NT2/D1 (cell line): ENCODE data around the gene EPHA3.

Experiments
- SUZ12 ChIP-seq: IDR thresholded peaks from 2 replicates; pipeline ENCODE4 v1.6.1; 2011; ENCODE audit not compliant: insufficient read length, insufficient read depth; ENCODE audit errors: extremely low read depth
- YY1 ChIP-seq: IDR thresholded peaks from 2 replicates; pipeline ENCODE4 v1.6.1; 2011; ENCODE audit not compliant: insufficient read length, insufficient read depth
- ZNF274 ChIP-seq: IDR thresholded peaks from 2 replicates; pipeline ENCODE4 v1.6.1; 2011; ENCODE audit warnings: mild to moderate bottlenecking, low read depth, low read length

DNA sequence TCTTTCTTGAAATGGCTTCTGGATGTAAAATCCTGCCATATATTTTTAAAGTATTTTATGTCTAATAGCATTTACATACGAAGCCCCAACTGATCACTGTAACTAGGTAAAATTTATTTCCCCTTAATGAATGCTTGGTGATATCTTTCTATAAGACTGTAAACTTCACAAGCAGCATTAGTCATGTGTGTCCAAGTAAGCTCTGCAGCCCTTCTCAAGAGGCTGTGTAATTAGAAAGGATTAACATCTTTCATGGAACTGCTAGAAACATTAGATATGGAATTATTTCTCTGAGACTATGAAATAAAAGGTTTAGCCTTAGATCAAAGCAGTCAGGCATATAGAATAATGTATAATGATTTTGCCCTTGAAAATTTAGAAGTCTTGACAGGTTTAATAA, 143.3 kb downstream of the EPHA3 start:
- TF ChIP-seq ZNF274 (no peak), YY1 (no peak), SUZ12 (no peak)
